ENCODE measurements around the gene IP6K3. TPM values are rescaled to one million over a fixed set of nuclear protein-coding genes. Genes with fewer than 3 reads are reported as not detected.

IP6K3 gene
- total RNA-seq, 1 donor from 2014 or later: not detected

GRCh38 chr6:33759887-33760629 lies 13.4 kb upstream of the IP6K3 start:
- DNase-seq (ENCODE audit: low read depth in 2 of 2): no peak

GRCh38 chr6:33758815-33759216 lies 12.1 kb upstream of the IP6K3 start:
- DNase-seq (ENCODE audit: low read depth in 2 of 2): no peak

GRCh38 chr6:33757906-33758305 lies 11.2 kb upstream of the IP6K3 start:
- DNase-seq (ENCODE audit: low read depth in 2 of 2): no peak

- DNase-seq (ENCODE audit: low read depth in 2 of 2): no peak
These were observed 10.4 kb upstream of the IP6K3 start for GRCh38 chr6:33757113-33757512.

- DNase-seq (ENCODE audit: low read depth in 2 of 2): no peak
These were observed 9.7 kb upstream of the IP6K3 start for GRCh38 chr6:33756211-33756954.

GRCh38 chr6:33755070-33755869 lies 8.6 kb upstream of the IP6K3 start:
- no peak for DNase-seq (ENCODE audit: low read depth in 2 of 2)

- DNase-seq (ENCODE audit: low read depth in 2 of 2): no peak
These were observed 7.5 kb upstream of the IP6K3 start for GRCh38 chr6:33754222-33754621.

GRCh38 chr6:33752646-33753015 lies 5.9 kb upstream of the IP6K3 start:
- no peak for DNase-seq (ENCODE audit: low read depth in 2 of 2)

GRCh38 chr6:33751771-33752645 lies 5.3 kb upstream of the IP6K3 start:
- DNase-seq (ENCODE audit: low read depth in 2 of 2): no peak

GRCh38 chr6:33750244-33750991 lies 3.7 kb upstream of the IP6K3 start:
- DNase-seq (ENCODE audit: low read depth in 2 of 2): no peak

- DNase-seq (ENCODE audit: low read depth in 2 of 2): no peak
These were observed 2.7 kb upstream of the IP6K3 start for GRCh38 chr6:33749401-33749800.

GRCh38 chr6:33748841-33749240 lies 2.1 kb upstream of the IP6K3 start:
- no peak for DNase-seq (ENCODE audit: low read depth in 2 of 2)

GRCh38 chr6:33747823-33748222 lies 1.1 kb upstream of the IP6K3 start:
- no peak for DNase-seq (ENCODE audit: low read depth in 2 of 2)

GRCh38 chr6:33746036-33746600 lies 587 bp downstream of the IP6K3 start:
- no peak for DNase-seq (ENCODE audit: low read depth in 2 of 2)

- DNase-seq (ENCODE audit: low read depth in 2 of 2): no peak
These were observed 1.2 kb downstream of the IP6K3 start for GRCh38 chr6:33745548-33745947.

GRCh38 chr6:33744895-33745546 lies 1.7 kb downstream of the IP6K3 start:
- DNase-seq (ENCODE audit: low read depth in 2 of 2): no peak

- peak; percentile 39 to 68 for DNase-seq (ENCODE audit: low read depth in 2 of 2)
These were observed 2.5 kb downstream of the IP6K3 start for GRCh38 chr6:33744001-33744848.

- no peak for DNase-seq (ENCODE audit: low read depth in 2 of 2)
These were observed 3.9 kb downstream of the IP6K3 start for GRCh38 chr6:33742837-33743236.

GRCh38 chr6:33742092-33742491 lies 4.6 kb downstream of the IP6K3 start:
- peak in 1 of 2 donors; percentile 2 for DNase-seq (ENCODE audit: low read depth in 2 of 2)

Measured in dermis microvascular lymphatic vessel endothelial cell (primary cell).